ENCODE measurements around the gene KCNK7. TPM values are rescaled to one million over a fixed set of nuclear protein-coding genes. Genes with fewer than 3 reads are reported as not detected.

Gene KCNK7
- total RNA-seq, 1 donor from 2014 or later = not detected

DNA sequence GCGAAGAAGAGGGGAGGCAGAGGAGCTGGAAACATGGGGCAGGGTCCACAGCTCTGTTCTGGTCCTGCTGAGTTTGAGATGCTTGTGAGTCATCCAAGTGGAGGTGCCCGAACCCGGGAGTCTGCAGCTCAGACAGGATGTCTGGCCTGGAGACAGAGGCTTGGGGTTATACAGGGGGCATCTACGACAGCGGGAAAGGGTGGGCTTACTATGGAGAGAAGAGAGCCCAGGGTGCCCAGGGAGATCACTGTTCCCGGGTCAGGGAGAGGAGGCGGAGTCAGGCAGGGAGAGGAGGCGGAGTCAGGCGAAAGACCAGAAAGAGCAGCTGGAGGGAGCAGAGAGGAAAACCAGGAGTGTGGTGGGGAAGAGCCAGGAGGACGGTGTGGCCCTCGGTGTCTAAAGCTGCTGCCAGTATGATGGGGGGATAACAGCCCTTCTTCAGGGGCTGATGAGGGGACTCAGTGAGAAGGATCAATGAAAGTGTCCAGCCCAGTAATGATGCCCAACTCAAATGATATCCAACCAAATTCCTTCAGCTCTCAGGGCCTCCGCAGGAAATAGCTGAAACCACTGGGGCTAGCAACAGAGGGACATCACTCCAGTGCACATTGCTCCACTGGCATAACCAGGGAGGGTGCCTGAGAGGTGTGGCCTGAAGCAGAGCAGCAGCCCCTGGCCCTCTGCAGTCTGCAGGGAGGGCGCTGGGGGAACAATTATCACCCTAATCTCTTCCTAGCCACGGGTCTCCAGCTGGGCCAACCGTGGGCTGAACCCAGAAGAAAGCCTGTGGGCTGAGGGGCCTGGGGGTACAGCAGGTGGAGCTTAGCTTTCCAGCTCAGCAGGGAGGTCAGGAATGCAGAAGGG is 34.8 kb downstream of the KCNK7 start:
- peak in 1 of 2 donors; percentile 84 for DNase-seq (ENCODE audit: low spot score in 2 of 2)
- TF ChIP-seq, protein P1, sequence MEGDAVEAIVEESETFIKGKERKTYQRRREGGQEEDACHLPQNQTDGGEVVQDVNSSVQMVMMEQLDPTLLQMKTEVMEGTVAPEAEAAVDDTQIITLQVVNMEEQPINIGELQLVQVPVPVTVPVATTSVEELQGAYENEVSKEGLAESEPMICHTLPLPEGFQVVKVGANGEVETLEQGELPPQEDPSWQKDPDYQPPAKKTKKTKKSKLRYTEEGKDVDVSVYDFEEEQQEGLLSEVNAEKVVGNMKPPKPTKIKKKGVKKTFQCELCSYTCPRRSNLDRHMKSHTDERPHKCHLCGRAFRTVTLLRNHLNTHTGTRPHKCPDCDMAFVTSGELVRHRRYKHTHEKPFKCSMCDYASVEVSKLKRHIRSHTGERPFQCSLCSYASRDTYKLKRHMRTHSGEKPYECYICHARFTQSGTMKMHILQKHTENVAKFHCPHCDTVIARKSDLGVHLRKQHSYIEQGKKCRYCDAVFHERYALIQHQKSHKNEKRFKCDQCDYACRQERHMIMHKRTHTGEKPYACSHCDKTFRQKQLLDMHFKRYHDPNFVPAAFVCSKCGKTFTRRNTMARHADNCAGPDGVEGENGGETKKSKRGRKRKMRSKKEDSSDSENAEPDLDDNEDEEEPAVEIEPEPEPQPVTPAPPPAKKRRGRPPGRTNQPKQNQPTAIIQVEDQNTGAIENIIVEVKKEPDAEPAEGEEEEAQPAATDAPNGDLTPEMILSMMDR (IDR thresholded peaks at IDR 0.05) = no peak
- H3K9me3 ChIP-seq = no peaks in the 10 kb centered on the region
- H3K4me3 ChIP-seq = peak overlapping the region in 1 of 2 donors; percentile 0
- H3K27me3 ChIP-seq = no peaks in the 10 kb centered on the region
- H3K27ac ChIP-seq = peak overlapping the region; percentile 97 to 99
- intact Hi-C loops (cut with DNase I) = no loop called here
- peaks cover 18 to 58% of the 10 kb centered on the region in 2 donors for H3K4me1 ChIP-seq
- H3K36me3 ChIP-seq = no peaks in the 10 kb centered on the region

DNA sequence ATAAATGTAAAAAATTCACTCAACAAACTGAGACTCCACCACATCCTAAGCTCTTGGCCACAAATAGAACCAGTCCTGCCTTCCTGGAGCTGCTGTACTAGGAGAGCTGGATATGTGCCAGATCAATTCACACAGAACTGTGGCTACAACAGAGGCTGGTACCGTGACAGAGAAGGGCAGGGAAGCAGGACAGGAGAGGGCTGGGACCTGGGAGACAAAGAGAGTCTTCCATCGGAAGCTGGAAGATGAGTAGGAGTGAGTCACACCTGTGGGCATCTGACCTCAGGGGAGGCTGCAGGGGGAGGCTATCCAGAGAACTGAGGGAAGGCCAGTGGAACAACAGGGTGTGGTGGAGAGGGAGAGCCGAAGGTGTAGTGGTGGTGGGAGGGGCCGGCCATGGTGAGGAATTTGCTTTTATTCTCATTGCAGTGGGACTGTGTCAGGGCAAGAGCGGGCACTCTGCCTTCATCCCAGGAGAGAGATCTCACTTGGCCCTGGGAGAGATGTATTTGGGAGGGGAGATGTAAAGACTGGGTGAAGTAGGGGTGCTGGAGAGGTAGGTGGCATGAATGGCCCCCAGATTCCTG is 35.6 kb downstream of the KCNK7 start:
- no peaks in the 10 kb centered on the region for H3K9me3 ChIP-seq
- TF ChIP-seq, protein P1 (IDR thresholded peaks at IDR 0.05) = no peak
- H3K4me1 ChIP-seq = peaks cover 26 to 61% of the 10 kb centered on the region in 2 donors
- no peaks in the 10 kb centered on the region for H3K27me3 ChIP-seq
- peak overlapping the region; percentile 97 to 99 for H3K27ac ChIP-seq
- H3K36me3 ChIP-seq = no peaks in the 10 kb centered on the region
- H3K4me3 ChIP-seq = peak overlapping the region in 1 of 2 donors; percentile 82
- intact Hi-C loops (cut with DNase I) = loop anchor here (5.0 kb wide), 1 partner anchor 102 kb away; the partner anchor contains the start of gene RELA
- peak in 1 of 2 donors; percentile 83 for DNase-seq (ENCODE audit: low spot score in 2 of 2)

DNA sequence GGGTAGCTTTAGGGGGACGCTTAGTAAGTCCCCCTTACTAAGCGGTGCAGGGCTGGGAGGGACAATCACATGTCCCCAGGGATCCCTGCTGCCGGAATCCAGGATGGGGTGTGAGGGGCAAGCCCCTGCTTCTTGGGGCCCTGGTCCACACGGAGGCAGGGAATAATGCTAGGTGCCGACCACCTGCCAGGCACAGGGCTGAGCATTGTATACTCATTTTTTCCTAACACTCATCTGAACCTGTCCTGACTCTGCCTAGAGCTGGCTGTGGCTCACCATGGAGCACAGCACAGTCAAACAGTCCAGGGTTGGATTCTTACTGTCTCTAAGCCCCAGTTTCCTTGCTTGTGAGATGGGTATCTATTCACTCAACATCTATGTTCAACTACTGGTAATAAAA is 36.1 kb downstream of the KCNK7 start:
- Histone ChIP-seq H3K27me3 (no peaks in the 10 kb centered on the region), H3K27ac (peak overlapping the region; percentile 97 to 99), H3K4me1 (peaks cover 29 to 64% of the 10 kb centered on the region in 2 donors), H3K4me3 (peak overlapping the region; percentile 79 to 82), H3K36me3 (no peaks in the 10 kb centered on the region), H3K9me3 (no peaks in the 10 kb centered on the region)
- no peak for DNase-seq (ENCODE audit: low spot score in 2 of 2)
- intact Hi-C loops (cut with DNase I) = loop anchor here (5.0 kb wide), 1 partner anchor 103 kb away; the partner anchor contains the start of gene RELA
- TF ChIP-seq, protein P1 (IDR thresholded peaks at IDR 0.05) = no peak

DNA sequence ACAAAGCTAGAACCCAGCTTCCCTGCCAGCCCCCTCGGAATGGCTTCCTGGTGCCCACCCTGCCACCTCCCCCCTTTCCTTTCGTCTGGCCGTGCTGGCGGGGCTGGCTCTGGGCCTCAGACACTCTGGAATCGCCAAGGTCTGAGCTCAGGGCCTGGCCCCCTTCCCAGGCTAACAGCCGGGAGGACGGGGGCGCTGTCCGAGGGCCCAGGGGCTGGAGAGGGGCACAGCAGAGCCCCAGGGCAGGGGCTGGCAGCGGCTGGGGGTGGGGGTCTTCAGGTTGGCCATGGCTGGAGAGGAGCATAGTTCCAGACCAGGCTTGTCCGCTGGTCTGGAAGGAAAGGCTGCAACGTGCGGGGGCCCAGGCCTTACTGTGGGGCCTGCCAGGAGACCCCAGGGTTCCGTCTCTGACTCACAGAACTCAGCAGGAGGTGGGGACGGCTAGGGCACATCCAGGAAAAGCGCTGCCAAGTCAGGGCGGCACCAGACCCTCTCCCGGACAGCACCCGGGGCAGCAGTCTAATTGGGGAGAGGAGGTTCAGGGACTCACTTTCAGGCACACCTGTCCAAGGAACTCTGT is 36.6 kb downstream of the KCNK7 start:
- H3K4me3 ChIP-seq = peak overlapping the region; percentile 79 to 82
- H3K27ac ChIP-seq = peak overlapping the region; percentile 97 to 99
- H3K4me1 ChIP-seq = peaks cover 29 to 70% of the 10 kb centered on the region in 2 donors
- peak in 1 of 2 donors; percentile 88 for DNase-seq (ENCODE audit: low spot score in 2 of 2)
- peaks cover under 1 to 1% of the 10 kb centered on the region in 2 donors for H3K36me3 ChIP-seq
- intact Hi-C loops (cut with DNase I) = loop anchor here (1.0 to 5.0 kb wide), 3 partner anchors 11 to 103 kb away; partner anchors contain the start of genes RELA and ZNRD2
- H3K9me3 ChIP-seq = no peaks in the 10 kb centered on the region
- TF ChIP-seq, protein P1 (IDR thresholded peaks at IDR 0.05) = peak in 1 of 3 experiments; percentile 27
- no peaks in the 10 kb centered on the region for H3K27me3 ChIP-seq
